Stimulated activated CD4-positive, alpha-beta T cell treated with anti-CD3 and anti-CD28 coated beads, Interleukin-4, amount 100 ng/mL, for 48 hours (primary cell): Measurements from ENCODE around the gene ZNF18.
A peak's percentile ranks its signal among the peaks of the same experiment; 100 is the strongest.
"Not testable (repeated sequence)": the region's sequence is repeated elsewhere in the genome, so short reads cannot be mapped to it uniquely, and the experiment has no call there.

Source experiments
- DNase-seq, 2 donors: peaks; one replicate each; pipeline ENCODE4 v3.0.0-alpha.2; 2020; ENCODE audit warnings: low read depth in 2 of 2

ZNF18 gene

DNA sequence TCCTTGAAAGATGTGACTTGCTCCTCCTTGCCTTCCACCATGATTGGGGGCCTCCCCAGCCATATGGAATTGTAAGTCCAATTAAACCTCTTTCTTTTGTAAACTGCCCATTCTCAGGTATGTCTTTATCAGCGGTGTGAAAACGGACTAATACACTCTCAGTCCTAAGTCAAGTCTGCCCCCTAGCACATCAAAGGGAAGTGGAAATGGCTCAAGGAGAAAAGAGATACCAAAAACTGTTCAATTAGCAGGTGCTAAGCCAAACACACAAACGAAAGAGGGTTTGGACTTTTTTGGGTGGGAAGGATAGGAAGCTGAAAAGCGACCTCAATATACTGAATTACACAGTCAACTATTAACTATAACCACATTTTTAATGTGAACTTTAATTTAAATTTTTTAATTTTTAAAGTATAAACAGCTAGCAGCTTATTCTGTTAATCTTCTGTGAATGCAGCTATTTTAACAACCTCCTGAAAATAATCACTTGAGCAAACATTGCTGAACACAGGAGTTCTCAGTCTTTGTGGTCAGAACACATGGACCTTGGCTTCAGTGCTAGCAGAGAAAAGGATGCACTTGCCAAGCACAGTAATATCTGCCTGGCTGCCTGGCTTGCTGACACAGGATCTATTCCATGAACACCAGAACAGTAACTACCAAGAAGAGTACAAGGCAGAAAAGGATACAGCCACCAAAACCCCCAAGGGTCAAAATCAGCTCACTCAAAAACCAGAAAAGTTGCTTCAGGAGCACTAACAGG is 10.9 kb downstream of the ZNF18 start:
- DNase-seq, result no peak

DNA sequence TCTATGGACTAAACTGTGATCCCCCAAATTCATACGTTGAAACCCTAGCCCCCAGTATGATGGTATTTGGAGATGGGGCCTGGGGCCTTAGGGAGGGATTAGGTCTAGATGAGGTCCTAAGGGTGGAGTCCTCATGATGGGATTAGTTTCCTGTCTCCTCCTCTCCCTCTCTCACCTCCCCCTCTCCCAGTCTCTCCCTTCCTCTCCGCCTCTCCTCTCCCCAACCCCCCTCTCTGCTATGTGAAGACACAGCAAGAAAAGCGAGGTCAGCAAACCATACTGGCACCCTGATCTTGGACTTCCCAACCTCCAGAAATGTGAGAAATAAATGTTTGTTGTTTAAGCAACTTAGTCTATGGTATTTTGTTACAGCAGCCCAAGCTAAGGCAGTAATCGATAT is 15.4 kb downstream of the ZNF18 start:
- no peak for DNase-seq

DNA sequence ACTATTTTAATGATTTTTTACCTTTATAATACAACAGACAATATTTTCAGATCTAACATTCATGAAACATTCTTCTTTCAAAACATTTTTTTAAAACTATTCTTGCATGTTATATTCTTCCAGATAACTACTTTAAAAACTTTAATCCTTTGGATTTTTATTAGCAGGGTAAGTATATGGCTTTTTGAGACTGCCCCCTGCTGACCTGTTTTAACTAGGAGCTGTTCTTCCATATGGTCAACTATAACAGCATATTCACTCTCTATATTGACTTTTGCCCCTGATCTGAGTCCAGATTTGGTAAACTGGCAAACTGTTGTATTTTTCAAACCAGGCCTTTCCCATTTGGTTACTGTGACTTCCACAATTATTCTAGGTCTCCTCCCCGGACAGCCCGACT is 16.5 kb downstream of the ZNF18 start:
- DNase-seq, result no peak

GRCh38 chr17:11979795-11980194 is 17.5 kb downstream of the ZNF18 start:
- no peak for DNase-seq

DNA sequence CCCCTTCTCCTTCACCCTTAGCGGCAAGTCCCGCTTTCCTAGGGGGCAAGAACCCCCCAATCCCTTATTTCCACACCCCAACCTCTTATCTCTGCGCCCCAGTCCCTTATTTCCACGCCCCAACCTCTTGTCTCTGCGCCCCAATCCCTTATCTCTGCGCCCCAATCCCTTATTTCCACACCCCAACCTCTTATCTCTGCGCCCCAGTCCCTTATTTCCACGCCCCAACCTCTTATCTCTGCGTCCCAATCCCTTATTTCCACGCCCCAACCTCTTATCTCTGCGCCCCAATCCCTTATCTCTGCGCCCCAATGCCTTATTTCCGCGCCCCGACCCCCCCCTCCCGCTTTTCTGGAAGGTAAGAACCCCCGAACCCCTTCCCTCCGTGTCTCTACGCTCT is 24.5 kb downstream of the ZNF18 start:
- DNase-seq, result not testable (repeated sequence)

- DNase-seq, result no peak
Observed at GRCh38 chr17:11969565-11969964, 27.7 kb downstream of the ZNF18 start.

GRCh38 chr17:11954936-11955335 is 42.3 kb downstream of the ZNF18 start:
- no peak for DNase-seq

DNA sequence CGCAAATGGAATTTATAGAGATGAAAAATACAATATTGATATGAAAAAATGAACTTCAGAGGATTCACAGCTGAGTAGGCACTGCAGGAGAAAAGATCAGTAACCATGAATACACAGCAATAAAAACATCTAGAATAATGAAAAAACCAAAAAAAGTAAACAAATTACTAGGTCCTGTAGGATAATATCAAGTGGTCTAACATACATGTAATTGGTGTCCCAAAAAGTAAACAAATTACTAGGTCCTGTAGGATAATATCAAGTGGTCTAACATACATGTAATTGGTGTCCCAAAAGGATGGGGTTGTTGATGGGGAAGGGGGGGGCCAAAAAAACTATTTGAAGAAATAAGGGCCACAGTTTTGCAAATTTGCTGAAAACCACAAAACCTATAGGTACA is 43.4 kb downstream of the ZNF18 start:
- no peak for DNase-seq

DNA sequence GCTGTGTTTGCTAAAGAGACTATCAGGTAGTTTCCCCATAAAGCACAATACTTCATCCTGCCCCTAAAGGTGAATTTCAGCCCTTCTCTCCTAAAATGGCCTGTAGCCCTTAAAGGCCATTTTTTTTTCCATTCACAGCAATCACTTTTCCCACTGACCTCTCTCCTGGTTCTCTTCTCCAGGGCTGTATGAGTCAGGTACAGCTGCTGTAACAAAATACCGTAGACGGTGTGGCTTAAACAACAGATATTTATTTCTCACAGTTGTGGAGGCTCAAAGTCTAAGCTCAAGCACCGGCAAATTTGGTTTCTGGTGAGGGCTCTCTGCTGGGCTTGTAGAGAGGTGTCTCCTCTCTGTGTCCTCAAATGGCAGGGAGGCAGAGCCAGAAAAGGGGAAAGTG is 44.7 kb downstream of the ZNF18 start:
- no peak for DNase-seq

- DNase-seq, result no peak
Observed at GRCh38 chr17:11950771-11951519, 46.3 kb downstream of the ZNF18 start.

GRCh38 chr17:11949571-11949970 is 47.7 kb downstream of the ZNF18 start:
- DNase-seq, result not testable (repeated sequence)

GRCh38 chr17:11948789-11949188 is 48.5 kb downstream of the ZNF18 start:
- DNase-seq, result no peak

DNA sequence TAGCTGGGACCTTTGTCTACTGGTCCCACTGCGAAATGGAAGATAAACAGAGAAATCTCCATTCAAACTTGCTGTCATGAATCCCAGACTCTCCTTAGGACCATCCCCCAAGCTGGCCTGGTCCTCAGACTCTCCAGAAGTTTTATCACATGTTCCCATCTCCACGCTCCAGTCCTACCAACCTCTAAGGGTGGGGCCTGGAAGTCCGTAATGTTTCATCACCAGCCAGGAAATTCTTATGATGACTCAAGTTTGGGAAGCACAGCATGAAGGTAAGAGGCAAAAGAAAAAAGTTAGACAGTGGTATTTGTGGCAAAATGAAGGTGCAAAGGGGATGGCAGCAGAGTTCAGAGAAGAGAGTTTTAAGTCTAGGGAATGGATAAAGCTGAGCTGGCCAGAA is 52.7 kb downstream of the ZNF18 start:
- no peak for DNase-seq

- DNase-seq, result no peak
Observed at GRCh38 chr17:11943759-11944347, 53.4 kb downstream of the ZNF18 start.

GRCh38 chr17:11943086-11943485 is 54.2 kb downstream of the ZNF18 start:
- DNase-seq, result not testable (repeated sequence)

DNA sequence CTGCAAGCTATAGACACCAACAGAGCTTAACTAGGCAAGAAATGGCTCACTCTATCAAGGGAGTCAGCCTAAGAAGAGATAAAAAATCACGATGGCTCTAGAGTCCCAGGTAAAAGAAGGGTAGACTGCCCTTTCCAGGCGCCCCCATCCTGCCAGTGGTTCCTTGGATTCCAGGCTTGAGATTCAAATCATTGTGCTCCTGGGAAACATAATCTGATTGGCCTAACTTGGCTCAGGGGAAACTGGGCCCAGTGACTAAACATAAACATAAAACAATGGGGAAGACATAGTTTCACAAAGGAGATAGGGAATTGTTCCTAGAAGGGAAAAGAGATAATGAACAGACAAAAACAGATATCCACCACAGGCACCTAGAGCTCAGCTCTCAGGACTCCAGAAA is 56.4 kb downstream of the ZNF18 start:
- no peak for DNase-seq

GRCh38 chr17:11935734-11936406 is 61.4 kb downstream of the ZNF18 start:
- peak in 1 of 2 donors; percentile 15 for DNase-seq

DNA sequence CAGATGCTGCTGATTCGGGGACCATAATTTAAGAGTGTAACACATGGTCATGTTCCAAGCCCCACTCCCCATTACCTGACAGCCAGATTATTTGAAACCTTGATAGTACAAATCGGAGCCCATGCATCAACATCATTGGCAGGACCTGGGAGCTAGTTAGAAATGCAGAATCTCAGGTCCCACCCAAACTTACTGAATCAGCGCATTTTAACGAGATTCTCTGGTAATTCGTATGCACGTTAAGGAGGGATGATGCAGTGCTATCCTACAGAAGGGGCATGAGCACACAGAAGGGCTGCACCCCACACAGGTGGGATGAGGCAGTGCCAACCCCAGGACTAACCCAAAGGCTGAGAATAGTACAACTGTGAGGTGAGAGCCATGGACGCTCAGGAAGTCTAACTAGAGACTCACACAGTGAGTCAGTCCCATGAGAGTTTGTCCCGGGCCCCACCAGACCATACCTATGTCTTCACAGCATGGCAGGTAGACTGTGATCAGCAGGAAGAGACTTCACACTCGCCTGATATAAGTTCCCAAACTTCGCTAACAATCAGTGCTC is 64.9 kb downstream of the ZNF18 start:
- DNase-seq, result no peak

DNA sequence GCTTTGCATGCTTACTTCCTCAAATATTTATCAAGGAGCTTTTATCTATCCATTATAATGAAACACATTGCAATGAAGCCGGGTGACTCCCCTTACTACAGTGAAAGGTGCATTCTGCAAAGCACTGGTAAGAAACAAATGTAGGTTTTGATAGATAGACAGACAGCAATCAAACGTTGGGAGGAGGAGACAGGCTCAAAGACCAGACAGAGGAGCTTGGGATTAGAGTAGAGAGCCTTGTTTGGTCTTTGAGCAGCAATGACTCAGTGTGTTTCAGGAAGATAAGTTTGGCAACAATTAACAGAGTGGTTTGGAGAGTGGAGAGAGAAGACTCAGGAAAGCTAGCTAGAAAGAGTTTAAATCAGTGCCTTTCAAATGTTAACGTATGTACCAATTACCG is 68.8 kb downstream of the ZNF18 start:
- DNase-seq, result no peak
